Measurements from ENCODE around the gene MSMP. TPM values are rescaled to one million over a fixed set of nuclear protein-coding genes. Genes with fewer than 3 reads are reported as not detected.
A peak's percentile ranks its signal among the peaks of the same experiment; 100 is the strongest.

The MSMP gene
- not detected in 2 replicates for total RNA-seq

GRCh38 chr9:35754264-35754663 is at the start of gene MSMP:
Gene MSMP, minus strand, starts transcription at chr9:35754276. Its CDS starts 147 bp downstream, at chr9:35754129.
- H3K4me3 ChIP-seq (ENCODE audit: low read depth, low read length) = no peak within 1 kb of the TSS
- no peak for DNase-seq (ENCODE audit: low read depth)
- no peak for TF ChIP-seq CTCF (IDR thresholded peaks at IDR 0.05; ENCODE audit: insufficient read depth, low read depth, low read length)

GRCh38 chr9:35801328-35802128 is 47.5 kb upstream of the MSMP start:
- H3K4me3 ChIP-seq (ENCODE audit: low read depth, low read length) = no peak overlapping the region
- DNase-seq (ENCODE audit: low read depth) = no peak
- no peak for TF ChIP-seq CTCF (IDR thresholded peaks at IDR 0.05; ENCODE audit: insufficient read depth, low read depth, low read length)

- DNase-seq (ENCODE audit: low read depth) = no peak
- H3K4me3 ChIP-seq (ENCODE audit: low read depth, low read length) = no peak overlapping the region
- TF ChIP-seq CTCF (IDR thresholded peaks at IDR 0.05; ENCODE audit: insufficient read depth, low read depth, low read length) = no peak
These were observed 46.5 kb upstream of the MSMP start for GRCh38 chr9:35800530-35800929.

GRCh38 chr9:35798658-35799374 is 44.7 kb upstream of the MSMP start:
- DNase-seq (ENCODE audit: low read depth) = peak; percentile 23
- H3K4me3 ChIP-seq (ENCODE audit: low read depth, low read length) = no peak overlapping the region
- TF ChIP-seq CTCF (IDR thresholded peaks at IDR 0.05; ENCODE audit: insufficient read depth, low read depth, low read length) = no peak

- H3K4me3 ChIP-seq (ENCODE audit: low read depth, low read length) = no peak overlapping the region
- no peak for TF ChIP-seq CTCF (IDR thresholded peaks at IDR 0.05; ENCODE audit: insufficient read depth, low read depth, low read length)
- DNase-seq (ENCODE audit: low read depth) = no peak
These were observed 43.4 kb upstream of the MSMP start for GRCh38 chr9:35797311-35798109.

- DNase-seq (ENCODE audit: low read depth) = no peak
- no peak for TF ChIP-seq CTCF (IDR thresholded peaks at IDR 0.05; ENCODE audit: insufficient read depth, low read depth, low read length)
- H3K4me3 ChIP-seq (ENCODE audit: low read depth, low read length) = no peak overlapping the region
These were observed 41.6 kb upstream of the MSMP start for GRCh38 chr9:35795695-35796094.

Measured in fibroblast of villous mesenchyme (primary cell).